ENCODE measurements around the gene AUNIP.

- no peak for TF ChIP-seq EZH2 (IDR thresholded peaks at IDR 0.05; ENCODE audit: insufficient read depth, poor library complexity, severe bottlenecking)
- no peak for TF ChIP-seq EZH2phosphoT487 (IDR thresholded peaks at IDR 0.05; ENCODE audit: insufficient read depth, low read depth)
These were observed 44.6 kb downstream of the AUNIP start for GRCh38 chr1:25814549-25815087.

Measured in GM23248 (cell line).